ENCODE data around the gene OLR1.

DNA sequence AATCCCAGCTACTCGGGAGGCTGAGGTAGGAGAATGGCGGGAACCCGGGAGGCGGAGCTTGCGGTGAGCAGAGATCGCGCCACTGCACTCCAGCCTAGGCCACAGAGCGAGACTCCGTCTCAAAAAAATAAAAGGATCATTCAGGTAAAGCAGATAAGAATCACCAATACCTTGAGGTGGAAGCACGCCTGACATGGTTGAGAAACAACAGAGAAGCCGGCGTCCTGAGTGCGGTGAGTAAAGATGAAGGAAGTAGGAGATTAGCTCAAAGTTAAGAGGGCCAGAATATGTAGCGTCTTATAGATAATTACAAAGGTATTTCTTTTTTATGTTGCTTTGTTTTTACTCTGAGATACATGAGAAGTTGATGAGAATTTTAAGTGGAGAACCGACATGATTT lies 56.6 kb downstream of the OLR1 start:
- TF ChIP-seq POLR2AphosphoS5 (IDR thresholded peaks at IDR 0.05) (no peak), POLR2A (IDR thresholded peaks at IDR 0.05; ENCODE audit: low read depth) (no peak), EP300 (IDR thresholded peaks at IDR 0.05) (no peak)
- TF ChIP-seq, protein P1, sequence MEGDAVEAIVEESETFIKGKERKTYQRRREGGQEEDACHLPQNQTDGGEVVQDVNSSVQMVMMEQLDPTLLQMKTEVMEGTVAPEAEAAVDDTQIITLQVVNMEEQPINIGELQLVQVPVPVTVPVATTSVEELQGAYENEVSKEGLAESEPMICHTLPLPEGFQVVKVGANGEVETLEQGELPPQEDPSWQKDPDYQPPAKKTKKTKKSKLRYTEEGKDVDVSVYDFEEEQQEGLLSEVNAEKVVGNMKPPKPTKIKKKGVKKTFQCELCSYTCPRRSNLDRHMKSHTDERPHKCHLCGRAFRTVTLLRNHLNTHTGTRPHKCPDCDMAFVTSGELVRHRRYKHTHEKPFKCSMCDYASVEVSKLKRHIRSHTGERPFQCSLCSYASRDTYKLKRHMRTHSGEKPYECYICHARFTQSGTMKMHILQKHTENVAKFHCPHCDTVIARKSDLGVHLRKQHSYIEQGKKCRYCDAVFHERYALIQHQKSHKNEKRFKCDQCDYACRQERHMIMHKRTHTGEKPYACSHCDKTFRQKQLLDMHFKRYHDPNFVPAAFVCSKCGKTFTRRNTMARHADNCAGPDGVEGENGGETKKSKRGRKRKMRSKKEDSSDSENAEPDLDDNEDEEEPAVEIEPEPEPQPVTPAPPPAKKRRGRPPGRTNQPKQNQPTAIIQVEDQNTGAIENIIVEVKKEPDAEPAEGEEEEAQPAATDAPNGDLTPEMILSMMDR (IDR thresholded peaks at IDR 0.05): no peak

All from esophagus muscularis mucosa (tissue), 4 donors.